H54 (cell line): Measurements from ENCODE around the gene RASIP1.
"Not testable (repeated sequence)": the region's sequence is repeated elsewhere in the genome, so short reads cannot be mapped to it uniquely, and the experiment has no call there.

Experiments
- DNase-seq: peaks from one replicate; pipeline ENCODE4 v3.0.0; 2011; ENCODE audit warnings: low spot score, mixed read lengths; ENCODE audit not compliant: insufficient read length
- FAIRE-seq: peaks from 3 replicates; lab custom pipeline; 2011; peaks lifted over from hg19 to GRCh38; lab: Jason Lieb, UNC
- POLR2A ChIP-seq: IDR thresholded peaks from 2 replicates; pipeline ENCODE4 v1.6.1; 2011; ENCODE audit warnings: low read depth, mild to moderate bottlenecking, low read length

Gene RASIP1

GRCh38 chr19:48689449-48689848 is 51.0 kb downstream of the RASIP1 start:
- no peak for DNase-seq
- FAIRE-seq = no peak
- TF ChIP-seq POLR2A = no peak

- FAIRE-seq = no peak
- TF ChIP-seq POLR2A = no peak
- DNase-seq = no peak
Measured at GRCh38 chr19:48687776-48688175, 52.6 kb downstream of the RASIP1 start.

GRCh38 chr19:48686637-48687036 is 53.8 kb downstream of the RASIP1 start:
- DNase-seq, FAIRE-seq: not testable (repeated sequence)

GRCh38 chr19:48686088-48686487 is 54.3 kb downstream of the RASIP1 start:
- no peak for FAIRE-seq
- DNase-seq = no peak

GRCh38 chr19:48685583-48685982 is 54.8 kb downstream of the RASIP1 start:
- TF ChIP-seq POLR2A = no peak
- no peak for DNase-seq
- no peak for FAIRE-seq

More at GRCh38 chr19:48686088-48686487, 54.3 kb downstream of the RASIP1 start:
- no peak for TF ChIP-seq POLR2A

- FAIRE-seq (no peak), DNase-seq (no peak)
- no peak for TF ChIP-seq POLR2A
Measured at GRCh38 chr19:48683349-48683748, 57.1 kb downstream of the RASIP1 start.

GRCh38 chr19:48681127-48681470 is 59.3 kb downstream of the RASIP1 start:
- TF ChIP-seq POLR2A = no peak
- DNase-seq (peak; percentile 45), FAIRE-seq (no peak)

- DNase-seq = no peak
- no peak for FAIRE-seq
- TF ChIP-seq POLR2A = no peak
Measured at GRCh38 chr19:48680436-48681126, 59.8 kb downstream of the RASIP1 start.

GRCh38 chr19:48680006-48680405 is 60.4 kb downstream of the RASIP1 start:
- not testable (repeated sequence) for FAIRE-seq

GRCh38 chr19:48678201-48678600 is 62.2 kb downstream of the RASIP1 start:
- FAIRE-seq (no peak), DNase-seq (no peak)

More at GRCh38 chr19:48680006-48680405, 60.4 kb downstream of the RASIP1 start:
- DNase-seq = not testable (repeated sequence)

GRCh38 chr19:48676887-48677286 is 63.5 kb downstream of the RASIP1 start:
- no peak for DNase-seq
- no peak for FAIRE-seq
- no peak for TF ChIP-seq POLR2A

More at GRCh38 chr19:48678201-48678600, 62.2 kb downstream of the RASIP1 start:
- no peak for TF ChIP-seq POLR2A

GRCh38 chr19:48676487-48676886 is 63.9 kb downstream of the RASIP1 start:
- DNase-seq (no peak), FAIRE-seq (no peak)
- TF ChIP-seq POLR2A = no peak

GRCh38 chr19:48674921-48675824 is 65.2 kb downstream of the RASIP1 start:
- FAIRE-seq (peak; percentile 15), DNase-seq (peak; percentile 85)

GRCh38 chr19:48674216-48674809 is 66.1 kb downstream of the RASIP1 start:
- DNase-seq (no peak), FAIRE-seq (no peak)
- no peak for TF ChIP-seq POLR2A

More at GRCh38 chr19:48674921-48675824, 65.2 kb downstream of the RASIP1 start:
- no peak for TF ChIP-seq POLR2A
